ENCODE measurements around the gene ESCO1.
"Not testable (repeated sequence)": the region's sequence is repeated elsewhere in the genome, so short reads cannot be mapped to it uniquely, and the experiment has no call there.

The ESCO1 gene, protein sequence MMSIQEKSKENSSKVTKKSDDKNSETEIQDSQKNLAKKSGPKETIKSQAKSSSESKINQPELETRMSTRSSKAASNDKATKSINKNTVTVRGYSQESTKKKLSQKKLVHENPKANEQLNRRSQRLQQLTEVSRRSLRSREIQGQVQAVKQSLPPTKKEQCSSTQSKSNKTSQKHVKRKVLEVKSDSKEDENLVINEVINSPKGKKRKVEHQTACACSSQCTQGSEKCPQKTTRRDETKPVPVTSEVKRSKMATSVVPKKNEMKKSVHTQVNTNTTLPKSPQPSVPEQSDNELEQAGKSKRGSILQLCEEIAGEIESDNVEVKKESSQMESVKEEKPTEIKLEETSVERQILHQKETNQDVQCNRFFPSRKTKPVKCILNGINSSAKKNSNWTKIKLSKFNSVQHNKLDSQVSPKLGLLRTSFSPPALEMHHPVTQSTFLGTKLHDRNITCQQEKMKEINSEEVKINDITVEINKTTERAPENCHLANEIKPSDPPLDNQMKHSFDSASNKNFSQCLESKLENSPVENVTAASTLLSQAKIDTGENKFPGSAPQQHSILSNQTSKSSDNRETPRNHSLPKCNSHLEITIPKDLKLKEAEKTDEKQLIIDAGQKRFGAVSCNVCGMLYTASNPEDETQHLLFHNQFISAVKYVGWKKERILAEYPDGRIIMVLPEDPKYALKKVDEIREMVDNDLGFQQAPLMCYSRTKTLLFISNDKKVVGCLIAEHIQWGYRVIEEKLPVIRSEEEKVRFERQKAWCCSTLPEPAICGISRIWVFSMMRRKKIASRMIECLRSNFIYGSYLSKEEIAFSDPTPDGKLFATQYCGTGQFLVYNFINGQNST

DNA sequence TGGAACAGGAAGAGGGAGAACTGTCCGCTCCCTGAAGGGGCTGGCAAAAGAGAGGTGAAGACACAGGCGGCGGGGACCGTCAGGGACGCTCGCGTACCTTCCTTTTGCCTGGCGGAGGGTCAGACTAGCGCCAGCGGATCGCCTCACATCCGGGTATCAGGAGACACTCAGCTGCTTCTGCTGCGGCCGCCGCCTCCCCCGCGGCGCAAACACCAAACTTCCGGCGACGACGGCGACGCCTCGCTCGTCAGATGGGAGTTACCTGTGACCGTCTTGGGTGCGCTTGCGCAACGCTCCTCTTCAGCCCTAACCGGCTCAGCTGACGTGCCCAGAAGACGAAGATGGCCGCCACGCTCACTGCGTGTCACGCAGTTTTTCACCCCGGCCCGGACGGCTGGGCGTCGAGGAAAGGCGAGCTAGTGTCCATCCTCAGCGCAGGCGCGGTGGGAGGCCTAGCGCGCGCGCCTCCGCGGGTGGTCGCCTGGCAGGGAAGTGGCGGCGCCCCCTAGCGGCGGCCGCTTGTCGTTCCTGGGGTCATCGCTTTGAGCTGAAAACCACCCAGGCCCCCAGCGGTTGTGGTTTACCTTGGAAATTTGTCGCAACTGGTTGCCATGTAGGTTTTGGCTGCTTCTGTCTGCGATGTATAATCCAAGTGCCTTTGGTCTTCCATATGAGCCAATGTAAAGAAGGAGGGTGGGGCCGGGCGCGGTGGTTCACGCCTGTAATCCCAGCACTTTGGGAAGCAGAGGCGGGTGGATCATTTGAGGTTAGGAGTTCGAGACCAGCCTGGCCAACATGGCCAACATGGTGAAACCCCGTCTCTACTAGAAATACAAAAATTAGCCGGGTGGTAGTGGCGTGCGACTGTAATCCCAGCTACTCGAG lies at the start of gene ESCO1:
ESCO1 (minus strand) TSS at position 179 of the 885 bp plus-strand sequence. CDS start 25,861 bp downstream, outside the sequence.
- DNase-seq: peak; percentile 93

DNA sequence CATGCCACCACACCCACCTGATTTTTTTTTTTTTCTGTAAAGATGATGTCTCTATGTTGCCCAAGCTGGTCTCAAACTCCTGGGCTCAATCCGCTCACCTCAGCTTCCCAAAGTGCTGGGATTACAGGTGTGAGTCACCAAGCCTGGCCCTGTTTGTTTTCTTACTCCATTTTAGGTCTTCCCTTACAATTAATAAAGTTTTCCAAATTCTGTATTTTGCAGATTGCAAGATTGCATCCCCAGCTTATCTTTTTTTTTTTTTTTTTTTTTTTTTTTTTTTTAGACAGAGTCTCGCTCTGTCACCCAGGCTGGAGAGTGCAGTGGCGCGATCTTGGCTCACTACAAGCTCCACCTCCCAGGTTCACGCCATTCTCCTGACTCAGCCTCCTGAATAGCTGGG lies 39.9 kb upstream of the ESCO1 start:
- not testable (repeated sequence) for DNase-seq

DNA sequence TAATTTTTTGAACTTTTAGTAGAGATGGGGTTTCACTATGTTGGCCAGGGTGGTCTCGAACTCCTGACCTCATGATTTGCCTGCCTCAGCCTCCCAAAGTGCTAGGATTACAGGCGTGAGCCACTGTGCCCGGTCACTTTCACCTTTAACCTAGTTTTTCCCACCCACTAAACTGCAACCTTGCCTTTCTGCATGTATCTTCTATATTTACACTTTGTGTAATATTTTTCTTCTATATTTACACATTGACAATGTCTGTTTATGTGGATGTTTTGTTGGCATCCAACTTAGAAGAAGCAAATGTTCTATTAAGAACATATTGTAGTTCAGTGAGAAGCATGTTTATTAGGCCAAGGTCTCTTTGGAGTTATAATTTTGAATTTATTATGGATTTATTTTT lies 38.3 kb upstream of the ESCO1 start:
- DNase-seq: no peak

DNA sequence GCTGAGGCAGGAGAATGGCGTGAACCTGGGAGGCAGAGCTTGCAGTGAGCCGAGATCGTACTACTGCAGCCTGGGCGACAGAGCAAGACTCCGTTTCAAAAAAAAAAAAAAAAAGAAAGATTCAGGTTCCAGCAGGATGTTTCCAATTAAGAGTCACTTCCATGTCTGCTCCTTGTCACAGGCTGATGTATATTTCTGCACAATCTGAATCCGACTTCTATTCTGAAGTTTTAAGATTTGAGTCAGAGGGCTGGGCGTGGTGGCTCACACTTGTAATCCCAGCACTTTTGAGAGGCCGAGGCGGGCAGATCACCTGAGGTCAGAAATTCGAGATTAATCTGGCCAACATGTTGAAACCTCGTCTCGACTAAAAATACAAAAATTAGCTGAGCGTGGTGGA lies 36.3 kb upstream of the ESCO1 start:
- no peak for DNase-seq

DNA sequence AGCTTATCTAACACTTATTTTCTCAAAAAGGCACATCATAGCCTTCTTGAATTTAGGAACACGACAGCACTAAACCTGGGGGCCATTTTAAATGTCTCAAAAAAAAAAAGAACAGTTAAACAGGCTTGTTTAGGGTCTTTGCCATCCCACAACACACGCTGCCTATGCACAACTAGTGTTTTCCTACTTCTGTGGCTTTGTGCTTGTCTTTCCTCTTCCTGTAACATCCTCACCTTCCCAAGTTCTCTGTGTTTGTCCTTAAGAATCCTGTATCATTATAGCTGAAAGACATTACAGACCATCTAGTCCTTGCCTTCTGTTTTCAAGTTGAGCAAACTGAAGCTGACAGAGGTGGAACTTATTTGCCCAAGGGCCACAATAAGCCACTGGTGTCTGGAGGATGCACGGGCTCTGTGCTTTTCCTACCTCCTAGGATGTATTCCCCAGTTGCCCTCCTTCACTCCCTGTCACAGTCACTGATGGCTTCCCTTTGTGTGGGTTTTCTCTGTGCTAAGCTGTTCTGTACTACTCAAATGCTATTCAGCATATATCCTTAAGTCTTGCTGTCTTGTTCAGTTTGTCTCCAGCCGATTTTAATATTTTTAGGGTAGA lies 34.2 kb upstream of the ESCO1 start:
- DNase-seq: no peak

DNA sequence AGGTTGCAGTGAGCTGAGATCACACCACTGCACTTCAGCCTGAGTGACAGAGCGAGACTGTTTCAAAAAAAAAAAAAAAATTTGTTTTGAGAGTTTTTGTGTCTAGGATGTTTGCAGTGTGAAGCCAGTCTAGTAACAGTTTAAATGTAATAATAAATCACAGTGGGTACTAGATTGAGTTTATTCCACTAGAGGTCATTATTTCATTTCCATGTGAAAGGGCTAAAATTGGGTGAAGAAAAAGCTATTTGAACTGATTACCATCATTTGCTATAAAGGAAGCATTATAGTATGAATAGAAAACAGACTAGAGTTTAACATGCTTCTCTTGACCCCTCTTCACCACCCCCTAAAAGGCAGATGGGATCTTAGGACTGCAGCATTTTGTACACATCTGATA lies 31.9 kb upstream of the ESCO1 start:
- no peak for DNase-seq

DNA sequence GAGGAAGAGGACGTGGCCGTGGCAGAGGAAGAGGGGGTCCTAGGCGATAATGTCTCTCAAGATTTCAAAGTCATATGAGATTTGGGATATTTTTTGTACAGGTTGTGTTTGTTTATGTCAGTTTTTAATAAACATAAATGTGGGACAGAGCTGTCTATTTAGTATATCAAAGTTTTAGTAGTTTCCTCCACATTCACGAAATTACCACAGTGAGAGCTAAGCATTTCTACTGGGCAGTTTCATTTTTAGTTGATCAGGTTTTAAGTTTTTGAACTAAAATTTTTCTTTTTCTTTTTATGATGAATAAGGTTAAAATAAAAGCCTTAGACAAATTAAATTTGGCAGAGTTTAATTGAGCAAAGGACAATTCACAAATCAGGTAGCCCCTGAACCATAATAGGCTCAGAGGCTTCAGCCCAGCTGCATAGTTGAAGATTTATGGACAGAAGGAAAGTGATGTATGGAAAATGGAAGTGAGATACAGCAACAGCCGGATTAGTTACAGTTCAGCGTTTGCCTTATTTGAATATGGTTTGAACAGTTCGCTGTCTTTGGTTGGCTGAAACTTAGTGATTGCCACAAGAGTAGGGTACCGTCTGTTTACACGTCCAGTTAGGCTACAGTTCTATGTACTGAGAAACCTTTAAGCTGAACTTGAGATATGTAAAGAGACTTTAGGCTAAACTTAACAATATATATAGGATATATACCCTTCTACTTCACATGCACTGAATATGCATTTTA lies 28.8 kb upstream of the ESCO1 start:
- no peak for DNase-seq

DNA sequence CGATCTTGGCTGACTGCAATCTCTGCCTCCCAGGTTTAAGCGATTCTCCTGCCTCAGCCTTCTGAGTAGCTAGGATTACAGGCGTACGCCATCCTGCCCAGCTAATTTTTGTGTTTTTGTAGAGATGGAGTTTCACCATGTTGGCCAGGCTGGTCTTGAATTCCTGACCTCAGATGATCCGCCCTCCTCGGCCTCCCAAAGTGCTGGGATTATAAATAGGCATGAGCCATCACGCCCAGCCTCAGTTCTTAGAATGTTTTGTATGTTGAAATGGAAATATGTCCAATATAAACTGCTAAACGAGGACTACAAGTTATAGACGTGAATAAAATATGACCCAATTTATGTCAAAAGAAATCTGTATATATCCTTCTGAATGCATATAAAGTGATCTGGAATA lies 21.1 kb upstream of the ESCO1 start:
- not testable (repeated sequence) for DNase-seq

DNA sequence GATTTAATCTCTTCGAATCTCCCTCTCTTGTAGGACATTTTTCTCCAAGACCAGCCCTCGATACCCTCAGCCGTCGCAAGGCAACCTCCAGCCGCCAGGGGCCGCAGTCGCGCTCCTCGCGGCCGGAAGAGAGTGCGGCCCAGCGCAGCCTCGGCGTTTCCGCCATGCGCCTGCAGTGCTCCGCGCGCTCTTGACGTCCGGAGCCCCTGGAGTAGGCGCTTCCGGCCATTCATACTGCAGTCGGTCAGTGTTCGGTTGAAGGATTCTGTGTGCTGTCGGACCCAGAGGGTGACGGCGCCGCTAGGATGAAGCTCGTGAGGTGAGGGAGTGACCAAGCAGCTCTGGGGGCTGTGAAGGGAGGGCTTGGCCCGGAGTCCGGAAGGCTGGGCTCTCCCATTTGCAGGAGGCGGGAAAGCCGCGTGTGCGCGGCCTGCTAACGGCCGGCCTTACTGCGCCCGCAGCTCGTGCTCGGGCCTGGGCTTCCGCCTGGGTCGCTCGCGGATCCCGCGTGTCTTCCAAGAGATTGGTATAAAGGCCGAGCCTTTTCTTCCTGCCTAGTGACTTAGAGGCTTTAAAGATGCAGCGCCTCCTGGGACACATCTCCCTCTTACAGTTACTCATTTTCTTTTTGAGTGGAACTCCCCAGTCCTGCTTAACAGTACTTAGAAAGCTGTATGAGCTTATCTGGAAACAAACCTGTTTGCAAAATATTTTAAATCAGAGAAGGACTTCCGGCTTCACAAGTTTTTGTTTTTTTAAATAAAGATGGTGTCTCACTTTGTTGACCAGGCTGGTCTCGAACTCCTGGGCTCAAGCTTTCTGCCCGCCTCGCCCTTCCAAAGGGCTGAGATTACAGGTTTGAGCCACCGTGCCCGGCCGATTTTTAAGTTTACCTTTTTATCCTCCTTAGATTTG lies 11.9 kb upstream of the ESCO1 start, which contains the start of gene SNRPD1:
SNRPD1 (plus strand) TSS at position 190 of the 915 bp plus-strand sequence; CDS start at position 306, 116 bp downstream.
- peak; percentile 71 for DNase-seq

DNA sequence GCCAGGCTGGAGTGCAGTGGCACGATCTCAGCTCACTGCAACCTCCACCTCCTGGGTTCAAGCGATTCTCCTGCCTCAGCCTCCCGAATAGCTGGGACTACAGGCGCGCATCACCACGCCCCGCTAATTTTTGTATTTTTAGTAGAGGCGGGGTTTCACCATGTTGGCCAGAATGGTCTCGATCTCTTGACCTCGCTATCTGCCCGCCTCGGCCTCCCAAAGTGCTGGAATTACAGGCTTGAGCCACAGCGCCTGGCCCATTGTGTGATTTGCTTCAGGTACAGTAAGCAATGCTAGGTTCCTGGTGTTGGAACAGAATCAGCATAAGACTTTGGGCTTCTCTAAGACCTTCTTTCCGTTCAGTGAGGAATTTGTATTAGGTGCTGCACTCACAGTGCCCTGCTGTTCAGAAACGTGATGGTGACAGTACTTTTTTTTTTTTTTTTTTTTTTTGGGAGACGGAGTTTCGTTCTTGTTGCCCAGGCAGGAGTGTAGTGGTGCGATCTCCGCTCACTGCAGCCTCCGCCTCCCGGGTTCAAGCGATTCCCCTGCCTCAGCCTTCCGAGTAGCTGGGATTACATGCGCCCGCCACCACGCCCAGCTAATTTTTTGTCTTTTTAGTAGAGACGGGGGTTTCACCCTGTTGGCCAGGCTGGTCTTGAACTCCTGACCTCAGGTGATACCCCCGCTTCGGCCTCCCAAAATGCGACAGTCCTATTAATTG lies 11.1 kb upstream of the ESCO1 start:
- not testable (repeated sequence) for DNase-seq

DNA sequence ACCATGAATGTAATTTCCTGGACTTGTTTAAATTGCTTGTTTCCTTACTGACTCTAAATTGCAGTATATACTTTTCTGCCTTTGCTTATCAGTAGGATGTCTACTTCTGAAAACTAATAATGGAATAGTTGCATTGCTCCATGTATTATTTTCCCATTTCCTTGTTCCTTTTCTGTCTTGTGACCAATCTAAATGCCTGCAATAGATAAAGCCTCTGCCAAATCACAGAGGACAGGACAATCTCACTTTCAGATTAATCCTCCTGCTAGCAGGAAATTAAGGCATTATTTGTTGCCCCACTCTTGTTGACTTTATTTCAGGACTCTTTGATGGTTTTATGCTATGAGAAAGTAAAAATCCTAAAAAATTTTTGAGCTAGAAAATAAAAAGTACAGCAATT lies 4.7 kb upstream of the ESCO1 start:
- DNase-seq: no peak

DNA sequence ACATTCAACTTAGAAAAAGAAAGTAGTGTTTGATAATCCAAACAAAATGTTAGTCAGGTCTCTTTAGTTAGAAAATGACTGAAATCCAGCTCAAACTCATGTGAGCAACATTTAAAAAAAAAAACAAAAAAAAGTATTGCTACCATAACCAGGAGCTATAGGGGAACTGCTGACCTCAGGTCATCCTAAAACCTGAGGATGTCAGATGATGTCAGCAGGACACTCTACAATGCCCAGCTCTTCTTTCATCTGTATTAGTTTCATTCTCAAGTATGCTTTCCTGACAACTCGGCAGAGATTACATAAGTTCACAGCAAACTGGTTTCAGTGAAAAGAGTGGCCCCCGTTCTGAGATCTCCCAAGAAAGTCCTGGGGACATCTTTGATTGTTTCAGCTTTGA lies 4.2 kb upstream of the ESCO1 start:
- no peak for DNase-seq

DNA sequence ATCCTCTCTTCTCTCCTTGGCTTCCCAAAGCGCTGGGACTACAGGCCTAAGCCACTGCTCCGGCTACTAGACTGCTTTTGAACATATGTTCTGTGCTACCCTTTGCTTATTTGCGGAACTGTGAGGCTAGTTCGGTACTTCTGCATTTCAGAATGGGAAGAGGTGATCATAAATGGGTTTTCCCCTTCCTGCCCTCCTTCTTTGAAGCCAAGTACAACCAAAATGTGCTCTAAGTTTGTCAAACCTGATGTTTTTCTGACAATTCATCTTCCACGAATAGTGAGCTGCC lies 1.7 kb upstream of the ESCO1 start:
- DNase-seq: no peak

DNA sequence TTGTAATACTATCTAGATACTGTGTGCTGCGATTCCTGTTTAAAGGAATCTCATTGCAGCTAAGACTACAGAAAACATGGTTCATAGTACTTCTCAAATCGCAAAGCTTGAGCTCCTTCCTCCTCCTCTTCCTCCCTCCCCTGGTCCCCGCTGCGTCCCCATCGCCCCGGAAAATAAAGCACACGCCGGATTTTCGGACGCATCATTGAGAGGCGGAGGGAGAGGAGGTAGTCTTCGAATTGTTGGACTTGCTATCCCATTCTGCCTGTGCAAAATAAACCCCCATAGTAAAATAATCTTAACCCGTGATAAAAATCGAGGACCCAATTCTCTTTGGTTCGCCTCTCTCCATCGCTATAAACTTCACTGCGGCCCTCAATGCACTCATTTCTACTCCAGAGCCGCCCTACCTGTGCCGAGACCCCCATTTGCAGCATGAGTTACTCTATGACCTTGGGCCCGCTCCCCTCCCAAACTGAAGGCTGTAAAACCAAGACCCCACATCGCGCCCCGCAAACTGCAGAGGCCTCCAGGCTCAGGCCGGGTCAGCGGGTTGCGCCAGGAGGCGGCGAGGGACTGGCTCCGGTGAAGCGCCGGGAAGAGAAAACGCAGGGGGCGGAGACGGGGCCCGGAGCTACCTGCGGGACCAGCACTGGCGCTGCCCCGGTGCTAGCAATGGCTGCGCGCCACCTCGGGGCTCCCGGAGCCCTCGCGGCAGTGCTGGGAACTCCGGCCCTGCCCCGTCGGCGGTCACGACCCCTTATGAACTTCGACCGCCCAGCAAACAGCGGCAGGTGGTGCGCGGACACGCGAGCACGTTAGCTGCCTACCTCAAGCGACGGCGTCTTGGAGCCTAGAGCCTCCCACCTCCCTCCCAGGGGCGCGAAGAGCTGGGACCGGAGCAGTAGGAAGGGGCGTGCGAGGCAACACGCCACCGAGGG lies 649 bp downstream of the ESCO1 start:
- no peak for DNase-seq

DNA sequence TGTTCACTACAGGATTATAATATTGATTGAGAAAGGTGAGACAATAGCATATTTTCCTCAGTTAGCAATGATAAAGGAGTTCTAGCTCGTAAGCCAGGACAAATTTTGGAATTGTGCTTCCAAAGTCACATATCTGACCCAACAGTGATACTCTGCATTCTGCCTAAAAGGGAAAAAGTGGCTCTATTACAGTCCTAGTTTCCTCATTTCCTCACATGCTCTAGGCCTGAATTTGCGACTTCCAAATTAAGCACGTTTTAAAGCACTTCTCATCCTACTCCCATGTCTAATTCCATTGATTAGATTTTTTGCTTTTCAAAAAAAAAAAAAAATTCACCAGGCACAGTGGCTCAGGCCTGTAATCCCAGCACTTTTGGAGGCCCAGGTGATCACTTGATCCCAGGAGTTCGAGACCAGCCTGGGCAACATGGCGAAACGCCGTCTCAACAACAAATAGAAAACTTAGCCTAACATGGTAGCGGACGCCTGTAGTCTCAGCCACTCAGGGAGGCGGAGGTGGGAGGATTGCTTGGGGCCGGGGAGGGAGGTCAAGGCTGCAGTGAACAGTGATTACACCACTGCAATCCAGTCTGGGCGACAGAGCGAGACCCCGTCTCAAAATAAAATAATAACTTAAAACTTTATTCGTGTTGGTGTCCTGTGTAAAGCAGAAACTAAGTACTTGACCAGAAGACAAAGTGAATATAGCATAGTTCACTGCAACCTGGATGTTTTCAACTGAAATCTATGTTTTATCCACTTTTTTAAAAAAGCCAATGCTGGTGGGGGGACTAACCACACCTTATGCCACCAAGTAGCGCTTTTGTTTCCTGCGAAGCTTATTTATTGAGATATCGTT lies 1.5 kb downstream of the ESCO1 start:
- DNase-seq: no peak

DNA sequence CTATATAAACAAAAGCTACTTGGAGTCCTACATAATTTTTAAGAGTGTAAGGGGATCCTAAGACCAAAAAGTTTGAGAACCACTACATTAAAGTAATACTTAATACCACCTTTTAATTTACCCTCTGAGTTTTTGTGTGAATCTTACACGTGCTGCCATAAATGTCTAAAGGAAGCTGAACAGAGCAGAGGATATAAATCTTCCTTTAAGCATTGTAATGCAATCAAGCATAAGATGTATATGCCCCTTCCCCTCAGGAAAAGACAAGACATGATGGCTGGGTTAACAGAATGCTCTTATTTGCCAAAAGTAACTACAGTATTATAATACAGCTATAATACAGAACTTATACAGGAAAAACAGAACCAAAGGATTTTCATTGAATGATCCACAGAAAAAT lies 2.9 kb downstream of the ESCO1 start:
- DNase-seq: no peak

DNA sequence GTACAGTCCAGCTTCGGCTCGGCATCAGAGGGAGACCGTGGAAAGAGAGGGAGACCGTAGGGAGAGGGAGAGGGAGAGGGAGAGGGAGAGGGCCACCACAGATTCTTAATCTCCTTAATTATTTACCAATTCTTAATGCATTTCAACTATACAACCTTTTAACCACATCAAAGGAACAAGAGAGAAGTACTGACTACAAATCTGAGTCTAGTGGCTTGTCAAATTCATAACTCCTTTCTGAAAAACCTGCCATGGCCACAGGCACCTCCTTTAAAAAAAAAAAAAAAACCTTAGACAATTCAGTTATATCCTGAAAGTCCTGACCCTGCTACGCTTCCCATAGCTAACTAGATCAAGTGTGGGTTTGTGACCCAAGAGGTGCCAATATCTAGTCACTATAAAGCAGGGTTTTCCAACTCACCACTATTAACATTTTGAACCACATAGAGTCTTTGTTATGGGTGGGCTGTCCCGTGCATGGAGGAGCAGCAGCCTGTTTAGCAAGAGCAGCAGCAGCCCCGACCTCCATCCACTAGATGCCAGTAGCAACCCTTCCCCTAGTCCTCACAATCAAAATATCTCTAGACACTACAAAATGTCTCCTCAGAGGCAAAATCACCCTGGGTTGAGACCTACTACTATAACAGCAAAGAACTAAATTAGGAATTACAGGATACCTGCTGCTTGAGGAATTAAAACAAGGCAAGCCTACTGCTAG lies 6.8 kb downstream of the ESCO1 start:
- DNase-seq: no peak

Data from NCI-H1417 treated with DMSO at 0.1 percent for 48 hours (cell line).